Measurements from ENCODE around the gene ABCB10.

DNA sequence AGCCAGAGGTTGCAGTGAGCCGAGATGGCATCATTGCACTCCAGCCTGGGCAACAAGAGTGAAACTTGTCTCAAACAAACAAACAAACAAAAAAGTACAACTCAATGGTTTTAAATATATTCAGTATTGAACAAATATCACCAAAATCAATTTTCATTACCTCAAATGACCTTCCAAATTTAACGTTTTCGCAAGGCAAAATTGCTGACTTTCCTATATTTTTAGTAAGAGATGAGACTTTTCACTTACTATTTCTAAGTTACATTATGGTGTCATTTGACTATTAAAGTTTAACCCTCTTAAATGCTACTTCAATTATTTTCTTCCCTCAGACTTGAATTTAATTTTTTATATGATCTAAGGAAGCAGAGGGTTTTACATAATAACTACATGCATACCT lies 23.0 kb upstream of the ABCB10 start:
- no peak for TF ChIP-seq YY1 (IDR thresholded peaks at IDR 0.05; ENCODE audit: insufficient read depth, insufficient read length)
- TF ChIP-seq ZNF274 (IDR thresholded peaks at IDR 0.05; ENCODE audit: low read depth, low read length), result no peak
- TF ChIP-seq SUZ12 (IDR thresholded peaks at IDR 0.05; ENCODE audit: extremely low read depth, insufficient read depth, insufficient read length), result no peak
